ENCODE data around the gene TMEM79. TPM values are rescaled to one million over a fixed set of nuclear protein-coding genes. Genes with fewer than 3 reads are reported as not detected.

The TMEM79 gene
- polyA plus RNA-seq, 10 donors, result 3.1 to 8.0 (median 3.8) TPM

DNA sequence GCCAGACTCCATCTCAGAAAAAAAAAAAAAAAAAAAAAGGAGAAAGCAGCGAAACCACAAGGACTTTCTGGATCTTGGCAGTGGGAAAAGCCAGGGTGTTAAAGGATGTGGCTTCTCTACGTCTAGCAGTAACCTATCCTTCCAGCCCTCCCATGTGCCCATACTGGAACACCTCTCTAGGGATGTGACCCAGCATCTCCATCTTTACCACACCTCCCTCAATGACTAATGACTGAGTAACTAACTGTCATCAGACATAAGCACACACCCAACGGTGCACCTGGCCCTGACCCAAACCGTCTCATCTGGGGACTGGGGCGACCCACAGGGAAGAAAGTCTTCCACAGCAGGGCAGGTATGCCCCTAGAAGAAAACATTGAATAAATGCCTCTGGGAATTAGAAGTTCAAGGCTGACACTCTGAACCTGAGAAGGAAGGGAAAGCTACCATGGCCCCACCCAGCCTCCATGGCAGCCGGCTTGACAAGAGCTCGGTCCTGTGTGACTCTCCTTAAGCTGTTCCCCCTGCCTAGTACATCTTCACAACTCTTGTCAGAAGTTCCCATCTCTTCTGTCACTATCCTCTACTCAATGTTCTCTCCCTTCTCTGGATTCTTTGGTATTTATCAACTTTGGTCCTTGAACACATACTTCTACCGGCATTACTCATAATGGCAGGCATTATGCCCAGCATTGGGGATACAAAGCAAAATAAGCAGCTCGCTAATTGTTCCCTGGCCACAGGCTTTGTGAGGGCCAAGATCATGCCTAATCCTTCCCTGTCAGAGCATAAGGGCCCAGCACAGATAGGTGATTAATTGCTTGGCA, 21.5 kb upstream of the TMEM79 start:
- DNase-seq, result peak in 1 of 3 donors; percentile 45

DNA sequence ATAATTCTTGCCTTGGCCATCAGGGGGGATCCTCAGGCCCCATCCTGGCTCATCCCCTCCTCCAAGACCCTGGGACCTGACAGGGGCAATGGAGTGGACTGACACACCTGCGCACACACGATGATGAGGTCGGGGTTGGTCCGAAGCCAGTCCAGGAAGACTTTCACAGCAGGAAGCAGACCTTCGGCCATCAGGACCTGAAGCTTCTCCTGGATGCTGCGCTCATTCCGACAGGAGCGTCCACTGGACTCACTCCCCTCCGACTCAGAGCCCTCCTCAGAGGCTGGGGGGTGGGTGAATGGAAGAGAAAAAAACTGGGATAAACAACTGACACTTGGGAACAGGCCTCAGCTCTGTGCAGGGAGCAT, 20.9 kb upstream of the TMEM79 start:
- no peak for DNase-seq

DNA sequence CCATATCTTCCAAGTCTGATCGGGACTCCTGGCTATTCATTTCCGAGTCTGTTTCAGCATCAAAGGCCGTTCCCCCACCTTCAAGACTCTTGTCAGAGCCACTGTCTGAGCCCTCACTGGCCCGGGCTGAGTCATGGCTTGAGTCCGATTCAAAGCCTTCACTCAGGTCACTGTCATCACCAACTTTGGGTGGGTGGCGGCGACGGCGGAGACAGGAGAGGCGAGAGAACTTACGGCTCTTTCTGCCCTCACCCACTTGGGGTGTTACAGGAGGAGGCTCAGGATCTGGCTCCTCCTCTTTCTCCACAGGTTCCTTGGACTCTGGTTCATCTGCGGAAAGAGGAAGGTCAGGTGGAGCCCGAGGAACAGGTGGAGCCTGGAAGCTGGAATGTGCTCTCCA, 18.1 kb upstream of the TMEM79 start:
- no peak for DNase-seq

DNA sequence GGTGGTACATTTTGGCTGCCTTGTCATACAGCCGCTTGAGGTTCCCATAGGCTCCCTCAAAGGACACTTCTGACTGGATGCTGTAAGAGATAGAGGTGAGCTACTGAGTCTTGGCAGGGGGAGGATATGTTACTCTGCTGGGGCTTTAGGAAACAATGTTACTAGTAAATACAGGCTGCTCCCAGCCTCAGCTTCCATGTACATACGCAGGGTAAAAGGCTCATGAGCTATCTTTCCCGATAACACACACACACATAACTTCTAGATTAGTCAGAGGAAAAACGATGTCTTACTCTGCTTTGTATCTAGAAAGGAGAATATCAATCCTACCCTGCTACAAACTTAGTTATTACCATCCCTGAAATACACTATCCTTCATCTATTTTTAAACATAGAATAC, 15.8 kb upstream of the TMEM79 start:
- DNase-seq, result no peak

DNA sequence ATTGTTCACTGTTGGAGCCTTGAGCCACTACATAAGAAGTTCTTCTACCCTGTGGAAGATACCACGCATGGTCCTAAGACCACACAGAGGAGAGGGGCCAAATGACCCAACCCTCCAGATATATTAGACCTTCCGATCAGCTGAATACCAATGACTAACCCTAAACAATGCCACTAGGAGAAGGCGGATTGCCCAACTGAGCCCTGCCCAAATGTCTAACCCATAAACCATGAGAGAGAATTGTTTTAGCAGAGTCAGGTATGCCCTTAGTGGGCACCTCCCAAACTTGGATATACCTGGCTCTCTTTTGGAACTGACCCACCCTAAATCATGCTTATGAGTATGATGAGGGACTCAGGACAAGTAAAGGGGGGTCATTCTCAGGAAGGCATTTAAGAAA, 13.8 kb upstream of the TMEM79 start:
- no peak for DNase-seq

DNA sequence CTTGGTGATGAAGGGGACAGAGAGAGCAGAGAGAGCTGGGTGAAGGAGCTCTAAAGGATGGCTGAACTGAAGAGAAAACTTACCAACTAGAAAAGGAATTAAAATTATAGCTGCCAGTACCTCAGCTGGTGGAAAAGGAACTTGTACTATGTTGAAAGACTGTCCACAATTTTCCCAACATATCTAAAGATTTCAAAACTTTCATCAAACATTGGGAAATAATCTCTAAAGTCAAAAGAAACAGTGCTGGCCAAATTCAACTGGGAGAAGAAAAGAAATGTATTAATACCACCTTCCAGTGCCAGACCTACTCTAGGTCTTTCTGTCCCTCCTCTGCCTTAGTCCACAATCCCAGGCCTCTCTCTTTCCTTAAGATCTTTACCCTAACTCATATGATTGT, 7.6 kb upstream of the TMEM79 start:
- DNase-seq, result no peak

DNA sequence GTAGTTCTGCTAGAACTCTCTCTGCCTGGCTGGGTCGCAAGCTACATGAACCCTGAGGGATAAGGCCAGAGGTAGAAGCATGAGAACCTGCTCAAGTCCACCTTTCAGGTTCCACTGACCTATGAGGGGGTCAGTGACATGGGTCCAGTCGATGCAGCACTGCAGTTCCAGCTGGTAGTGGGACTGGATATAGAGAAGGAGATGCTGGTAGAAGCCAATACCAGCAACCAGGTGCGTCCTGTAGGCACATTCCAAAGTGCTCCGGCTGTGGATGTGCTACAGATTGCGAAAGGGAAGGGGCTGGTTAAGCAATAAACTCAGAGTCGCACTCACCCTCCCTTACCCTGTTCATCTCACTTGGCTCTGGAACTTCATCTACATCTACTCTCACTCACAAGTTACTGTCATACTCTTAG, 7.2 kb upstream of the TMEM79 start:
- DNase-seq, result no peak

DNA sequence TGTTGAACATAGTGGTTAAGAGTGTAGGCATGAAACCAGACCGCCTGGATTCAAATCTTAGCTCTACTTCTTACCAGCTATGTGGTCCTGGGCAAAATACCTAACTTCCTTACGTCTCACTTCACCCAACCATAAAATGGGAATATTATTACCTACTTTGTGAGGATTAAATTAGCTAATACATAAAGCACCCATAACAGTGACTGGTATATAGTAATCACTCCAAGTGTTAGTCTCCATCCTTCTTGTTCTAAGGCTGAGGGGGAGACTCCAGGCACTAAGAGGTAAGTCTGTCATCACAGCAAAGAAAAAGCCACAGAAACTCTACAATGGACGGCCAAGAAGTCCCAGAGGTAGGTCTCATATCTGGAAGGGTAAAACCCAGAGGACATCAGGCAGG, 4.3 kb upstream of the TMEM79 start:
- DNase-seq, result no peak

DNA sequence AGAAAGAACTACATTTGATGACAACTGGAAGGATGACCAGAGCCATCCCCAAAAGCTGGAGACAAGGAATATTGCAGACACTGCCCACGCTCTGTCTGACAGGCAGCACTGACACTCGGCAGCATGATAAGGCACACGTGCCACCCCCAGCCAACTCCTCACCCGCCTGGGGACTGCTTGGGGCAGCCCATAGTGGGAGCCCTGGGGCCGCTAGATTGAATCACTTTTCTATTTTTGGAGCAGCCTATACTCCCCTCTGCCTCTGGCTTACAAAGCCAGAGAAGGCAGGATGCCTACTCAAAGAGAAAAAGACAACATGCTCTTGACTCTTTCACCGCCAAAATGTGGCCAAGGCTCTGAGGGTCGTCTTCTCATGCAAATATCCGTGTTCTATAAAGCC, 2.8 kb upstream of the TMEM79 start:
- DNase-seq, result peak; percentile 18 to 29 (median 23)

DNA sequence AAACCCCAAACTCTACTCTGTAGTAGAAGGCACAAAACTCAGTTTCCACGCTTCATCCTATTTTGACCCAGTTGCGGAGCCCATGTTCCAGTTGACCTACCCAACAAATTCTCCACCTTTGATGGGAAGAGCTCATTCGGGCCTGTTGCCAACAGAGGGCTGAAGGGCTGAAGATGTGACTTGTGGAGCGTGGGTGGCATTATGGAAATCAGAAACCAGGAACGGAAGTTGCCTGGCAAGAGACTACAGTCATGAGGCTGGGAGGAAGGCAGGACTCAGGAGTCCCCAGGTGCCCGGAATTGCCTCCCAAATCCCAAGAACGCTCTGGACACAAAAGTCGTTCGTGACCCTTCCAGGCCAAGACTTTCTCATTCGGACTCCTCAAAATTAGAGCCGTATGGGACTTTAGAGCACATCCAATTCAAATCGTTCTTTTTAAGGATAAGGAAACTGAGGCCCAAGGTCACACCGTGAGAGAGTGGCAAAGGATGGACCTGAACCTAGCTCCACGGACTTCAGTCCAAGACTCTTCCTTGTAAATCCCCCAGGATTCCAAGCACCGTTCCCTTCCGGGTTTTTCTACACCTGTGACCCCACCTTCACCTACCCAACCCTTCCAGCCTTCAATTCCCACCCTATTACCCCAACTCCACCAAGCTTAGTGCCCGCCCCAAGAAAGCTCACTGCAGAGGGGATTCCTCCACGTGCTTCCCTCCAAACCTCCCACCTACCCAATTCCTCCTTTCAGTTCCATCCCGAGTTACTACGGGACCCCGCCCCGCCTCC, 2.2 kb upstream of the TMEM79 start:
- peak in 2 of 3 donors; percentile 10 to 19 for DNase-seq

DNA sequence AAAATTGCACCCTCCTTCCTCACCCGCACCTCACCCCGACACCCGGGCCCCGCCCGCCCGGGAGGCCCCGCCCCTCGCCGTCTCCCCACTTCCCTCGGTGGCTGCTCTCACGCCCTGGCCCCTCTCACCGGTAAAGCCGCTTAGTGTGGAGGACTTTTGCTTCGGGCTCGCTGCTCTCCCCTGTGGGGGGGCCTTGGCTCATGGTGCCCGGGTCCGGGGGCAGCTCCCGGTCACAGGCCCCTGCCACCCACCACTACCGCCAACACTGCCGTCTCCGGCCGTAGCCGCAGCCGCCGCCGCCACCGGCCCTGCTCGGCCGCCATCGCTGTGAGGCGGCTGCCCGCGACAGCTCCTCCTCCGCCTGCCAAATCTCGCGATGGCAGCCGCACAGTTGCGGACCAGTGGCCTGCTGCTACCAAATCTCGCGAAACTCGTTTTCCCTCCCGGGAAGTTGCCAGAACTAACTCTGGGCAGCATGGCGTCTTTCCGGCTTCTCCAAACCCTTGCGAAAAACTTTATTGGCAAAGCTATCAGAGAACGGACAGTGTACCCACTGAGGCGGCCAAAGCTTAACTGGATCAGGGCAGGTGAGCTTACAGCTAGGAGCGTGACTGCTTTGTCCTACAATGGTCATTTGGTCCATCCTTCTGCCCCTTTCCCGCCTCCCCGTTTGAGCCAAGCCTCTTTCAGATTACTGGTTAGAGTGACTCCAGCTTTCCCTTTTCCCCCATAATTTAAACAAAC, 1.5 kb upstream of the TMEM79 start, which contains the start of gene SMG5:
Gene SMG5, minus strand, starts transcription at position 347 of the 744 bp plus-strand sequence. Its CDS starts 145 bp downstream, at position 202.
- peak; percentile 99 for DNase-seq

DNA sequence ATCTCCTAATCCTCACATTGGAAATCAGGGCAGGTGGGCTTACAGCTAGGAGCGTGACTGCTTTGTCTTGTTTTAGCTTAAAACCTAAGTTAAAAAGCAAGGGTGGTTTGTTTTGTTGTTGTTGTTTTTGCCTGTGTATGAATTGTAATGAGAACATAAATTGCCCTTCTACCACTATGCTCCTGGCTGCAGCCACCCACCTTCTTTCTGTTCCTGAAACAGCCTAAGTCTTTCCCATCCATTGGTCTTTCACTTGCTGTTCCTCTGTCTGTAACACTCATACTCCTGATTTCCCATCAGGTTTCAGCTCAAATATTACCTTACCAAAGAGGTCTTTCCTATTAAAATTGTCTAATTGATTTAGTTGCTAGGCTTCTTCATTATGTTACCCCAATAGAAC, 604 bp upstream of the TMEM79 start:
- no peak for DNase-seq

DNA sequence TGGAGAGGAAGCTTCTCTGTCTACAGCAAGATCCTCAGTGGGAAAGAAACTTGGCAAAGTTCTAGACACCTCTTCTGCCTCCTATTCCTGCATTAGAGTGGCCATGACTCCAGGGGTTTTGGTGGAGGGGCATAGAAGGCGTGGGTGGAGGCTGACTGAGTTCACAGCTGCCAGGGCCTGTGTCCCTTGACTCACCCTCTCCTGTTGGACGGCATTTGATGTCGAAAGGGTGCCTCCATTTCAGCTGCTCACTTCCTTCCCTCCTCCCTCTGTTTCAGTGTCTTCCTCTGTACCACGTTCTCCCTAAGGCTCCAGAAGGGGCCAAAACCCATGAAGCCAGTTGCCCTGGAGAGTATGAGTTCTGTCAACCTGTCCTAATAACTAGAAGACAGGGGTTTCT, 632 bp downstream of the TMEM79 start:
- DNase-seq, result no peak

DNA sequence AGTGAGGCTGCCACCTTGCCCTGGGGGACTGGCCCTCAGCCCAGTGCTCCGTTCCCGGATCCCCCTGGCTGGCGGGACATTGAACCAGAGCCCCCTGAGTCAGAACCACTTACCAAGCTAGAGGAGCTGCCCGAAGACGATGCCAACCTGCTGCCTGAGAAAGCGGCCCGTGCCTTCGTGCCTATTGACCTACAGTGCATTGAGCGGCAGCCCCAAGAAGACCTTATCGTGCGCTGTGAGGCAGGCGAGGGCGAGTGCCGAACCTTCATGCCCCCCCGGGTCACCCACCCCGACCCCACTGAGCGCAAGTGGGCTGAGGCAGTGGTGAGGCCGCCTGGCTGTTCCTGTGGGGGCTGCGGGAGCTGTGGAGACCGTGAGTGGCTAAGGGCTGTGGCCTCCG, 1.3 kb downstream of the TMEM79 start:
- no peak for DNase-seq

DNA sequence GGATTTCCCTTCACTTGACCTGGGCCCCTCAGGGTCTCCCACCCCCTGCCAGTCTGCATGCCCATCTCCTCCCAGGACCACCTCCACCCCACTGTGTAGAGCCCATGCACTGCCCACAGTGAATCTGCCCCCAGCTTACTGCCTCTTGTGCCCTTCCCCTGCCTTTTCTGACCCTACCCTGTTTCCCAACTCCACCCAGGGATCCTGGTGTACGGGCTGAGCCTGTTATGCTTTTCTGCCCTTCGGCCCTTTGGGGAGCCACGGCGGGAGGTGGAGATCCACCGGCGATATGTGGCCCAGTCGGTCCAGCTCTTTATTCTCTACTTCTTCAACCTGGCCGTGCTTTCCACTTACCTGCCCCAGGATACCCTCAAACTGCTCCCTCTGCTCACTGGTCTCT, 1.9 kb downstream of the TMEM79 start:
- no peak for DNase-seq

DNA sequence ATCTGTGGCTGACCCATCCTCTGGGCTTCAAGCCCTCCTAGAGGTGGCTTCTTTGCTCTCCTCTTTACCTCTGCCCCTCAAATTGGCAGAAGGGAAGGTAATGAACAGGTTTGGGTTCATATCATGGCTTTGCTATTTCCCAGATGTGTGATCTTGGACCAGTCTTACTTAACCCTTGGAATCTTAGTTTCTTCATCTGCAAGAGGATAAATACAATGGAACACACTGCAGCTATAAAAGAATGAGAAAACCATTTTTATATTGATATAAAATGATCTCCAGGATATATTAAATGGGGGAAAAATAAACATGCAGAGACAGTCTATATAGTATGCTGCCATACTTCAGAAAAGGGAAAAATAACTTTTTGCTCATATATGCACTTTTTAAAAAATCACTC, 5.7 kb downstream of the TMEM79 start:
- no peak for DNase-seq

DNA sequence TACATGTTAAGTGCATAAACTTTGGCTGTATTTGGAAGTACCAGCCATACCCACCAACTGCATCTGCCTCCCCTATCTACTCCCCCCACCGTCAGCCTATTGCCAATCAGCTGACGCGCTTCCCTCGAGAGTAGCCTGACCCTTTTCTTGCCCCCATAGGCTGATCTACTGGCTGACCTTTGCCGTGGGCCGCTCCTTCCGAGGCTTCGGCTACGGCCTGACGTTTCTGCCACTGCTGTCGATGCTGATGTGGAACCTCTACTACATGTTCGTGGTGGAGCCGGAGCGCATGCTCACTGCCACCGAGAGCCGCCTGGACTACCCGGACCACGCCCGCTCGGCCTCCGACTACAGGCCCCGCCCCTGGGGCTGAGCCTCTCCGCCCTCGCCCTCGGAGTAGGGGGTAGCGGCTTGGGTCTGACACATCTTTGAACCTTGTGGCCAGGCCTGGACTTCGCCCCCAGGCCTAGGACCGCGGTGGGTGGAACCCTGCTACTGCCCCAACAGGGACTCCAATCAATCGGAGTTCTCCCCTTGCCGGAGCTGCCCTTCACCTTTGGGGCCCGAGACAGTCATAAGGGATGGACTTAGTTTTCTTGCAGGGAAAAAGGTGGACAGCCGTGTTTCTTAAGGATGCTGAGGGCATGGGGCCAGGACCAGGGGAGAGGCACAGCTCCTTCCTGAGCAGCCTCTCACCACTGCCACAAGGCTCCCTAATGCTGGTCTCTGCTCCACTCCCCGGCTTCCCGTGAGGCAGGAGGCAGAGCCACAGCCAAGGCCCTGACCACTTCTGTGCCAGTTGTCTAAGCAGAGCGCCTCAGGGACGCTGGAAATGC, 7.3 kb downstream of the TMEM79 start:
- peak; percentile 74 to 94 (median 86) for DNase-seq

DNA sequence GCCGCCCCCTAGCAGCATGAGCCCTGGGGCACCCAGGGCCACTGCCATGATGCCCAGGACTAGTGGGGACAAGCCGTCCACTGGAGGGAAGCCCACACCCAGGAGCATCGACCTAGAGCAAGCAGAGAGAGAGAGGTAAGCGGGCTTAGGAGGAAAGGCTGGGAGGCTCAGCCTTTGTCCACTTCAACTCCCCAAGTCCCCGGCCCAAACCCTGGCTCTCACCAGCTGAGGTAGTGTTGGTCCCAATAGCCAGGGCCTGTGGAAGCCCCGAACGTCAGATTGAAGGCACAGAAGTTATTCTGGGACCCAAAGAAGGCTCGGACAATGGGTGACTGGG, 8.9 kb downstream of the TMEM79 start:
- no peak for DNase-seq

DNA sequence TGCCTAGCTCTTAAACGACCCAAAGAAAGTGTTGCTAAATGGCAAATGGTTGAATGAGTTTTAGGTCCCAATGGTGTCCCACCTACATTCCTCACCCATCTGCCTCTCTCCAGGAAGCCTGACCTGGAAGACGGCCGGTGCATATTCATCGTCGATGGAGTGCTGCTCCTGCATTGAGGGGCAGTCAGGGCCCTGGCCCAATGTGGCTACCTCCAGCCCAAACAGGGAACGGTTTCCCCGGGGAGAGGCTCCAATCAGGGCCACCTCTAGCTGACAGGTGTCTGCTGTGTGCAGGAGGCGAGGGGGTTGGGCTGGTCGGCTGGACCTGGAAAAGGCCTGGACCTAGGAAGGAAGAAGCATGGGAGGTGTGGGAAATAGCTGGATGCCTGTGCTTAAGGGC, 9.8 kb downstream of the TMEM79 start:
- DNase-seq, result no peak

DNA sequence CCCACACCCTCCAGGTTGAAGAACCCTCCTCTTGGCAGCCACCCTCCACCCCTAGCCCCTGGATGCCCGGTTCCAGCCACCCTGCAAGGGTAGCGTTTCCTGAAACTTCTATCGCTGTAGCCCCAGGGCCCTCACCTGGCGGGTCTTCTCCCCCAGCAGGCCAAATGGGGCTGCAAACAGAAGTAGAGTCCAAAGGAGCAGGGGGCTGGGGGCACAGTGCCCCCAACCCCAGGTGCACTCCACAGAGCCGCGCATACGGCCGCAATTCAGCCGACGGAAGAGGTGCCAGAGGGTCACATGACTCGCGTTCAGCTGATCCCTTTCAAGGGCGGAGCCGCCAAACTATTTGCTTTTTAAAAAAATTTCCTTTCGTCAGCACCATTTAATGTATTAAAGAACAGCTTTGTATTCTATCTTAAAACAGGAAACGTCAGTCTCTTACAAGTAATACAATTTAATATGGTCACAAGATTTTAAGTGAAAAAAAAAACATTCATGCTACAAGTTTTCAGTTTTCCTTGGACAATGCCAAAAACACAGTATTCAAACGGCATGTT, 11.3 kb downstream of the TMEM79 start, which contains the start of gene GLMP:
Gene GLMP, minus strand, starts transcription at position 289 of the 557 bp plus-strand sequence. Its CDS starts 34 bp downstream, at position 255.
- DNase-seq, result peak; percentile 69 to 90 (median 82)

DNA sequence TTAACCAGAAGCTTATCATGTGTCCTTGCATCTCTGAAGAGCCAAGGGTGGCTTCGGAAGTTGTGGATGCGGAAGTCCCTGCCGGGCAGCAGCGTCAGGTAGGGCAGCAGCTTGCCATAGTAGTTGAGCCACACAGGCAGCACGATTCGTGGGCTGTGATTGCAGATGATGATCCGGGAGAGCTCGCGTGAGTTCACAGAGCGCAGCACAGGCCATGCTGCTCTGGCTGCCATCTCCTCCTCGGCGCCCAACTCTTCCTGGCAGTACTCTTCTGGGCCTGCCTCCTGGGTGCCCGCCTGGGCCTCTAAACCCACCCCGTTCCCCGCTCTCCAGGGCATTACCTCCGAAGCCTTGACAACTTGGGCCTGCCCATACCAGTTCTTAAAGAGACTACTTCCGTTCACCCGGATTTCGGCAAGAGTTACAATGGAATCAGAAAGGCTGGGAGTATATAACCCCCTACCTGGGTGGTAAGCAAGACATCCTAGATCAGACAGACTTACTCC, 14.8 kb downstream of the TMEM79 start, which contains the start of gene VHLL:
Gene VHLL, minus strand, starts transcription at position 456 of the 506 bp plus-strand sequence. Its CDS starts 118 bp downstream, at position 338.
- no peak for DNase-seq
